ENCODE data around the gene CRIP2. TPM values are rescaled to one million over a fixed set of nuclear protein-coding genes. Genes with fewer than 3 reads are reported as not detected.

Gene CRIP2
- total RNA-seq, 1 donor from 2014 or later: 82.8 TPM

DNA sequence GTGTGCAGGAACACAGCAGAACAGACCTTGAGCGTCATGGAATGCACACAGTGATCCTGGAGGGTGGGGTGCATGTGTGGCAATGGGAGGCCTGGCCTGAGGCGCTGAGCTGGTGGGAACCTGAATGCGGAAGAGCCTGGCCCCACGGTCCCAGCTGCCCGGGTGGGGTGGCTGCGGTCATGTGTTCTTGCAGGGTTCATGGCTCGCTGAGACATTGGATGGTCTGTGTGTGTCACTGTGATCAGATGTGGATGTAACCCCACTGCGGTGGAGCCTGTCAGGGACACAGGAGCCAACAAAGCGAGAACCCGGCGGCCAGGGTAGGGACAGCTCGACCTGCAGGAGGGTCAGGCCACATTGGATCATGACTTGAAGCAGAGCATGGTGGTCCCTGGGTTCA lies 31.8 kb upstream of the CRIP2 start:
- no peak for DNase-seq (ENCODE audit: low spot score)

GRCh38 chr14:105444859-105445258 lies 29.8 kb upstream of the CRIP2 start:
- DNase-seq (ENCODE audit: low spot score): no peak

DNA sequence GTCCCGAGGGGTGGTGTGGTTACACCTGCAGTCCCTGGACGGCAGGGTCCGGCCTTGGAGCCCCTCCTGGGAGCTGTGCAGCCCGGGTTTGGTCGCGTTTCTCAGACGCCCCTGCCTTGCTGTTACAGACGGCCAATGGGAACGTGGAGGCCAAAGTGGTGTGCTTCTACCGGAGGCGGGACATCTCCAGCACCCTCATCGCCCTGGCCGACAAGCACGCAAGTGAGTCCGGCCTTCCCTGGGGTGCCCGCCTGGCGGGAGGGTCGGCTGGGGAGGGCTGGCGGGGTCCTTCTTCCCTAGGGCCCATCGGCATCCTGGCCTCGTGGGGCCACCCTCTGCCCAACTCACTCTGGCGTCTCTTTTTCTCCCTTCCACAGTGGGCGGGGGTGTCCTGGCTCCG lies 29.3 kb upstream of the CRIP2 start:
- DNase-seq (ENCODE audit: low spot score): no peak

GRCh38 chr14:105445901-105446845 lies 28.4 kb upstream of the CRIP2 start:
- no peak for DNase-seq (ENCODE audit: low spot score)

DNA sequence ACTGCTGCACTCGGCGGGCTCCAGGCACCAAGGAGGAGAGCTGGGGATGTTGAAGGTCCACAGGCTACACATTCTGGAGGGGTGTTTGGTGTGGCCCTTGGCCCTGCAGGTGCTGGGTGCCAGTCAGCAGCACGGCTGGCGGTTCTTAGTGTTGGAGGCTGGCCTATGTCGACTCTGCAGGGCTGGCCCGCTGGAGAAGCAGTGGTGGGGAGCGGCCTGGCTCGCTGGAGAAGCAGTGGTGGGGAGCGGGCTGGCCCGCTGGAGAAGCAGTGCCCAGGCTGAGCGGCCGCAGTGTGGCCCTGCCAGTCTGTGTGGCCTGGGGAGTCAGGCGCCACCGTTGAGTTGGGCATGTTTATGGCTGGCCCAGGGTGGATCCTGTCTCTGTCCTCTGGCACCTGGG lies 27.6 kb upstream of the CRIP2 start:
- no peak for DNase-seq (ENCODE audit: low spot score)

DNA sequence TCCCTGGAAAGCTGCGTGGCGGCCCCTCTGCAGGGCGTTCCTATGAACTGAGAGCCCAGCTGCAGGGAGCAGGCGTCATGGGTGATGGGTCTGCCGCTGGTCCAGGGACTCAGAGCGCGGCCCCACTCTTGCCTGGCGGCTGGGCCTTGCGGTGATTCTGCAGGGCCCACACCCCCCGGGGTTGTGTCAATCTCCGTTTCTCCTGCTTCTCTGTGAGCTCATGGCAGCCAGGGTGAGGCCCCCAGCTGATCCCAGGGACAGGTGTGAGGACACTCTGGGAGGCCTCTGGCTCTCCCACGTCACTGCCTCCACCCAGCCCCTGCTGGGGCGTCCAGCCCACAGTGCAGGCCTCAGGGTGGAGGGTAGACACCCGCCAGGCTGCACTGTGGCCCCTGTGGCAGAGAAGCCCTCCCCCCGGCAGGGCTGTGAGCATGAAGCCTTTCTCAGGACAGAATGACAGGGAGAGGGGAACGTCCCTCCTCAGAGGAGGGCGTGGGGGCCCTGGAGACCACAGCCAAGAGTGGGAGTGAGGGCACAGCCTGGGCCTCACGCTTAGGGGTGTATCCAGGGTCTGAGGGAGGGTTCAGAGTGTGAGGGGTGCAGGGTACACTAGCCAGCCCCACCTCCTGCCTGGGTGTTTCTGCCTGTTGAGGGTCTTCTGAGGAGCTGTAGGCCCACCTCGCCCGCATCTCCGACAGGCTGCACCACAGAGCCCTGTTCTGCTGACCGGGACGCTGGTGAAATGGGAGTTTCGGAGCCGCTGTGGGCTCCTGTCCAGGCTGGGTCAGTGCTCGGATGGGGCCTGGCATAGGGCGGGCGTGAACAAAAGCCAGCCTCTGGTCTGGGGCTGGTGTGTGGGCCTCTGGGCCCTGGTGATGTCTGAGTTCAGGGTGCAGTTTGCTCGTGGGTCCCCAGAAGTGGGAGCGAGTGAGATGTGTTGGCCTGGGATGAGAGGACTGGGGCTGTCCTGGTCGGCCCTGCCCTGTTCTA lies 26.7 kb upstream of the CRIP2 start:
- no peak for DNase-seq (ENCODE audit: low spot score)

DNA sequence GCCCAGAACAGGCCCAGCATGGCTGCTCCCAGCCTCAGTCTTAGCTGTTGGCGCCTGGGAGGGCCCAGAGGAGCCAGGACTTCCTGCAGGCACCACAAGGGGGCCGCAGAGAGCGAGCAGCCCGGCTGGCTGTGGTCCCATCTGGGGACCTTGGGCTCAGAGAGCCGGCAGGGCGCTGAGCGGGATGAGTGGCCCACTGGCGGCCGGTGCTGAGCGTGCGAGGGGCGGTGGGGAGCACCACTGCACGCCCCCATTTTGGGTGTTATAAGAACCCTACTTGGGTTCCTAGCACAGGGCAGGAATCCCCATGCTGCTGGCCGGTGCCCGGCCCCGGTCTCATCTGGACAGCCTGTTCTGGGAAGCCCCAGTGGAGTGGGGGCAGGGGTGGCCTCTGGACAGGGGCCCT lies 25.9 kb upstream of the CRIP2 start:
- no peak for DNase-seq (ENCODE audit: low spot score)

DNA sequence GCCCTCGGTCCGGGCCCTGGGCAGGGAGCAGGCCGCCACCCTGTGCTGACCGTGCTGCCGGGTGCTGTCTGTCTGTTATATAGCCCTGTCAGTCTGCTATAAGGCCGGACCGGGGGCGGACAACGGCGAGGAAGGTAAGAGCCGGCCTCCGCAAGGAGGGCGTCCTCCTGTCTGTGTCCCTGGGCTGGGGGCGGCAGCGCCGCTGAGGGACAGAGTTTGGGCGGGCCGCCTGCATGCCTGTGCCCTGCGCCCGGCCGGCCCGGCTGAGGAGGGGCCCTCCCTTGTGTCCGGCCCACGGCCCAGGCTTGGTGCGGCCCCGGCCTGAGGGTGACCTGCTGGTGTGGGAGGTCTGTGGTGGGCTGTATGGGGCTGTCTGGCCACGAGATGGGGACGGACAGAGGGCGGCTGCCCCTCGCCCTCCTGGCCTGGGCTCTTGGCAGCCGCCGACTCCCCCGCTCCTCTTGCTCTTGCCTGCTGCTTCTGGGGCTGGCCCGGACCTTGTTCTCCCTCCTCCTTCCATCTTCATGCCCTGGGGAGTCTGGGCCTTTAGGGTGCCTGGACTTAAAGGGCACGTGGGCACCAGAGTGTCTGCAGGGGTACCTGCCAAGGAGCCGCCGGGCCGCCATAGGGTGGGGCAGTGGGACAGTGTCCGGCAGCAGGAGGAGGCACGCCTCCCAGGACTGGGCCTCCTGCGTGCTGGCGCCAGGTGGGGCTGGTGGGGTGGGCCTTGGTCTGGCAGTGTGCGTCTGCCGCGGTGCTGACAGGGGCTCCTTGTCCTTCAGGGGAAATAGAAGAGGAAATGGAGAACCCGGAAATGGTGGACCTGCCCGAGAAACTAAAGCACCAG lies 25.1 kb upstream of the CRIP2 start:
- DNase-seq (ENCODE audit: low spot score): no peak

DNA sequence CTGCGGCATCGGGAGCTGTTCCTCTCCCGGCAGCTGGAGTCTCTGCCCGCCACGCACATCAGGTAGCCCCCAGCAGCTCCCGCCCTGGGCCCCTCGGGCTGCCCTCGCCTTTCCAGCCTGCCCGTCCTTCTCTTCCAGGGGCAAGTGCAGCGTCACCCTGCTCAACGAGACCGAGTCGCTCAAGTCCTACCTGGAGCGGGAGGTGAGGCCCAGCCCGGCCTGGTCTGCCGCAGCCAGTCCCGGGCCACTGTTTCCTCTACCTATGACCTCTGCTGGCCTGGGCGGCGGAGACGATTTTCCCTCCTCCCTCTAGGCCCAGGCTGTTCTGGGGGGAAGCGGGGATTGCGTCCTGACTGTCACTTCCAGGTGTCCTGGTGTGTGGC lies 24.5 kb upstream of the CRIP2 start:
- DNase-seq (ENCODE audit: low spot score): no peak

- no peak for DNase-seq (ENCODE audit: low spot score)
Observed at GRCh38 chr14:105450864-105451720, 23.5 kb upstream of the CRIP2 start.

DNA sequence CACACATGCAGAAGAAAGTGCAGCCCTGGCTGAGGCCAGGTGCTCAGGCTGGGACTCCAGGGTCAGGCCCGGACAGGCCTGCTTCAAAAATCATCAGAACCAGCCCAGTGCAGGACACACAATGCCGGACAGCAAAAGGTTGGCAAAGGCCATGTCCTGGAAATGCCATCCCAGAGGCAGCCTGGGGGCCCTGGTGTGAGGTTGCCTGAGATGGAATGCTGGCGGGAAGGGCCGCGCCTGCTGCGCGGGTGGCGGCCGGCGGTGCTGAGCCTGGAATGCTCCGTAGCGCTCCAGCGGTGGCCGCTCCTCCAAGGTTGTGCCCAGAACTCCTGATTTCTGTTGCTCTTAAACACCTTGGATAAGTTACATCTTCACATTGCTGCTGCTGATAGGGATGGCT lies 21.7 kb upstream of the CRIP2 start:
- no peak for DNase-seq (ENCODE audit: low spot score)

- no peak for DNase-seq (ENCODE audit: low spot score)
Observed at GRCh38 chr14:105453847-105454246, 20.8 kb upstream of the CRIP2 start.

DNA sequence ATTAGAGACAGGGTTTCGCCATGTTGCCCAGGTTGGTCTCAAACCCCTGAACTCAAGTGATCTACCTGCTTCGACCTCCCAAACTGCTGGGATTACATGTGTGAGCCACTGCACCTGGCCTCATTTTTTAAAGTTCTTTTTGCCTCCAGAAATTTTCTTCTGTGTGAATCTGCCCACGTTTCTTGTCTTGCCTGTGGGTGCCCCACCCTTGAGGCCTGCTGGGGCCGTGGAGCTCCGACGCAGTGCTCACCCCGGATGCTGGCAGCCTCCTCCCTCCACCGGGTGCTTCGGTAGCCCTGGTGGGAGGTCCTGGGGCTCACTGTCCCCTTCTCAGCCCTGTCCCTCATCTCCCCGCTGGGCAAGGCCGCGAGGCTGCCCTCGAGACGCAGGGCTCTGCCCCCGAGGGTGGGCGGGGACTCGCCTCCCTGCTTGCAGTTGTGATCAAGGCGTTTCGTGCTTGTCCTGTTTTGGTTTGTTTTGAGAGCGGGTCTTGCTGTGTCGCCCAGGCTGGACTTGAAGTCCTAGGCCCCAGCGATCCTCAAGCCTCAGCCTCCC lies 19.5 kb upstream of the CRIP2 start:
- DNase-seq (ENCODE audit: low spot score): no peak

GRCh38 chr14:105455766-105456660 lies 18.6 kb upstream of the CRIP2 start:
- DNase-seq (ENCODE audit: low spot score): no peak

GRCh38 chr14:105456736-105457617 lies 17.6 kb upstream of the CRIP2 start:
- DNase-seq (ENCODE audit: low spot score): no peak

GRCh38 chr14:105458010-105458409 lies 16.6 kb upstream of the CRIP2 start:
- no peak for DNase-seq (ENCODE audit: low spot score)

- no peak for DNase-seq (ENCODE audit: low spot score)
Observed at GRCh38 chr14:105458571-105458970, 16.1 kb upstream of the CRIP2 start.

- DNase-seq (ENCODE audit: low spot score): no peak
Observed at GRCh38 chr14:105460116-105460515, 14.5 kb upstream of the CRIP2 start.

All from mesenteric fat pad (tissue), 1 donor.